ENCODE data around the gene ACSF2.

Gene ACSF2

DNA sequence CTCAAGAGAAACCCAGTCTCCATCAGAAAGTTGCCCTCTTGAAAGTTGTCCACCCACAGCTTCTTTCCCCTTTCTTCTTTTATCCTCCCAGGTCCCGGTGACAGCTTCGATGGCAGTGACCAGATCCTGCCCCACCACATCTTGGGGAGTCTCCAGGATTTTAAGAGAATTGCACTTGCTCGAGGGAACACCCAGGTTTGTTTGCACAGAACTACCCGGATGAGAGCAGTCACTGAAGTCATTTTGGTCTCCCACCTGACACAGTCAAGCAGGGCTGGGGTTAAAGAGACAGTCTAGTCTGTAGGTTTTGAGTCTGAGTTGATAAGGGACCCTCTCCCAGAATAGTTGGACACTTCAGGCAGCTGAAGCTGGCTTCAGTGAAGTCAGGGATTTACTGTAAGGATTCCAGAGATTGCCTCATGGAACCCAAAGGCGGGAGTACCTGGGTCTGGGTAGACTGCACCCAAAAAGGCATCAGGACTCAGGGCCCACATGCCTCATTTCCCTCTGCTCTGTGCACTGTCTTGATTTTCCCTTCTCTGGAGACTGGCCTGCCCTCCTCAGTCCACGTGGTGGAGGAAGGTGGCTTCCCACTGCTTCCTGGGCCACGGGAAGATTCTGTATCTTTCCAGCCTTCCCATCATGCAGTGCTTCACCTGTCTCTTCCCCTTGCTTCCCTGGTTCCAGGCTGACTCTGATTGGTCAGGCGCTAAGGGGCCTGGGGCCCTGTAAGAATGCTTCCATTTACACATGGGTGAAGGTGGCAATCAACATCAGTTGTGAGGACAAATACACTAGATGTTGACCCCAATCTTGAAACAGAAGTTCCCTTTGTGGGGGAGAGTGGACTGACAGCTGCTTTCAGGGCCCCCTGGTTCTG, 91.7 kb downstream of the ACSF2 start:
- no peak overlapping the region for H3K4me3 ChIP-seq (replicated peaks; ENCODE audit: low read depth, low read length)
- TF ChIP-seq CTCF (IDR thresholded peaks at IDR 0.05; ENCODE audit: low read depth, low read length, missing control alignments) = no peak
- DNase-seq (ENCODE audit: extremely low read depth, low read depth) = no peak

- H3K4me3 ChIP-seq (replicated peaks; ENCODE audit: low read depth, low read length) = no peak overlapping the region
- no peak for TF ChIP-seq CTCF (IDR thresholded peaks at IDR 0.05; ENCODE audit: low read depth, low read length, missing control alignments)
- DNase-seq (ENCODE audit: extremely low read depth, low read depth) = no peak
Measured at GRCh38 chr17:50518384-50519023, 92.5 kb downstream of the ACSF2 start.

DNA sequence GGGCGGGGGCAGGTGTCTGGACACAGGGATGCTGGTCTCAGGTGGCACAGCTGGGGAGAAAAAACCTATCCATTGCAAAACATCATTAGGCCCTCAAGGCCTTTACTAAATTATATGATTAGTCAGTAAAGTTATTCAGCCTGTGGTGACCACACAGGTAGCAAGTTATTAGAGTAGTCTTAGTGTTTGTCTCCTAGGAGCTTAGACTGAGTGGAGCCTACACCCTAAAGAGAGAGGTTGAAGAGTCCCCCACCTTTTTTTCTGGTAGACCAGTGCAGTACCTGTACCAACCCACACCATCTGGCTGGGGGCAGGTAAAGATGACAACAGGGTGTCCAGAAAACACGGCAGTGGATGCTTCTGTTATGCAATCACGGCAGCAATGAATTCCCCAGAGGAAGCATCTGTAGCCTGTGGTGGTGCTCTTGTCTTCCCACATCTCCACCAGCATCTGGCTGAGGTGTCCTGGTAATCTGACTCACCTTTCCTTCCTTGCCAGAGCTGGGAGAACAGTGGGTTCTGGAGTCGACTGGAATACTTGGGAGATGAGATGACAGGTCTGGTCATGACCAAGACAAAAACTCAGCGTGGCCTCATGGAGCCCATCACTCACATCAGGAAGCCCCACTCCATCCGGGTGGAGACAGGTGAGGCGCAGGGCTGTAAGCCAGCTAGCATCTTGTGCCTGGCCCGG, 93.3 kb downstream of the ACSF2 start:
- TF ChIP-seq CTCF (IDR thresholded peaks at IDR 0.05; ENCODE audit: low read depth, low read length, missing control alignments) = no peak
- no peak overlapping the region for H3K4me3 ChIP-seq (replicated peaks; ENCODE audit: low read depth, low read length)
- no peak for DNase-seq (ENCODE audit: extremely low read depth, low read depth)

DNA sequence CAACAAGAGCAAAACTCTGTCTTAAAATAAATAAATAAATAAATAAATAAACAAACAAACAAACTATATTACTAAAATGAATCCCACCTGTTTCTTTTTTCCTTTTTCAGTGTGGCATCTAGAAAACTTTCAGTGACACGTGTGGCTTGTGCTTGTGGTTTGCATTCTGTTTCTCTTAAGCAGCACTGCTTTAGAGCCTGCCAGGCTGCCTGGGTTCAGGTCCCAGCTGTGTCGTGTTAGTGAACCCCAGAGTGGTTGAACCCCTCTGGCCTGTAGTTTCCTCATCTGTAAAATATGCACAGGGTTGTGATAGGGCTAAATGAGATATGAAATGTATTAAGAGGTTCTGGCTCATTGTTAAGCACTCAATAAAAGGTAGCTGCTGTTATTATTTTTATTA, 94.5 kb downstream of the ACSF2 start:
- TF ChIP-seq CTCF (IDR thresholded peaks at IDR 0.05; ENCODE audit: low read depth, low read length, missing control alignments) = no peak
- H3K4me3 ChIP-seq (replicated peaks; ENCODE audit: low read depth, low read length) = no peak overlapping the region
- DNase-seq (ENCODE audit: extremely low read depth, low read depth) = no peak

- no peak for DNase-seq (ENCODE audit: extremely low read depth, low read depth)
- TF ChIP-seq CTCF (IDR thresholded peaks at IDR 0.05; ENCODE audit: low read depth, low read length, missing control alignments) = no peak
- H3K4me3 ChIP-seq (replicated peaks; ENCODE audit: low read depth, low read length) = no peak overlapping the region
Measured at GRCh38 chr17:50521514-50521913, 95.5 kb downstream of the ACSF2 start.

- TF ChIP-seq CTCF (IDR thresholded peaks at IDR 0.05; ENCODE audit: low read depth, low read length, missing control alignments) = no peak
- DNase-seq (ENCODE audit: extremely low read depth, low read depth) = no peak
- H3K4me3 ChIP-seq (replicated peaks; ENCODE audit: low read depth, low read length) = no peak overlapping the region
Measured at GRCh38 chr17:50522766-50523165, 96.7 kb downstream of the ACSF2 start.

Measured in HFF-Myc (cell line).